Thyroid gland (tissue), 4 donors: Measurements from ENCODE around the gene PDGFB. TPM values are rescaled to one million over a fixed set of nuclear protein-coding genes. Genes with fewer than 3 reads are reported as not detected.

Experiments used
- DNase-seq, 2 donors: peaks; one replicate each; pipeline ENCODE4 v3.0.0-alpha.2; 2019
- H3K27ac ChIP-seq, 3 donors: fragments of 200-600 bp; sonication (generic); 1 replicate in 2 of 3; 2 replicates in 1 of 3; pipeline ENCODE4 v1.5.1; 2016 to 2019; ENCODE audit warnings: mild to moderate bottlenecking in 1 of 3, moderate library complexity in 1 of 3
- H3K27me3 ChIP-seq: fragments of 200-600 bp; sonication (generic); one replicate; pipeline ENCODE4 v1.5.1; 2019
- H3K36me3 ChIP-seq, 2 donors: fragments of 200-600 bp; sonication (generic); one replicate each; pipeline ENCODE4 v1.5.1; 2016 to 2019
- H3K4me1 ChIP-seq, 2 donors: fragments of 200-600 bp; sonication (generic); one replicate each; pipeline ENCODE4 v1.5.1; 2017 to 2019
- H3K4me3 ChIP-seq, 3 donors: fragments of 200-600 bp; sonication (generic); replicated peaks in 1 of 3; 1 replicate in 2 of 3; 2 replicates in 1 of 3; pipeline ENCODE4 v1.5.1; 2016; ENCODE audit warnings: mild to moderate bottlenecking in 1 of 3
- H3K9me3 ChIP-seq: fragments of 200-600 bp; sonication (generic); one replicate; pipeline ENCODE4 v1.5.1; 2017
- CTCF ChIP-seq, 6 experiments: fragments of 200-600 bp in 3 of 6; fragments of 450-650 bp in 3 of 6; sonication (generic) in 3 of 6; IDR thresholded peaks; one replicate each; pipeline ENCODE4 v1.5.1; 2016 to 2019; ENCODE audit warnings: antibody characterized with exemption in 6 of 6, mild to moderate bottlenecking in 2 of 6, inconsistent platforms in 1 of 6, moderate library complexity in 1 of 6
- POLR2A ChIP-seq, 2 donors: fragments of 450-650 bp; IDR thresholded peaks; one replicate each; pipeline ENCODE4 v1.6.1; 2017; ENCODE audit warnings: antibody characterized with exemption in 2 of 2, mild to moderate bottlenecking in 2 of 2, moderate library complexity in 1 of 2
- WGBS, 2 donors: methylation state at CpG; one replicate each; pipeline ENCODE4 v1.1.5; 2017; 5-methylcytosine and 5-hydroxymethylcytosine counted together
- intact Hi-C: fragments of 100-400 bp; cut with DNase I; formaldehyde crosslinking; loops from one replicate; pipeline ENCODE4 v1.15.1; 2023
- total RNA-seq, 4 donors: library from RNA; depleted of rRNA; stranded (reverse); fragments of >200 nt; gene quantifications; one replicate each; pipeline ENCODE4 v1.2.3, GENCODE V29; 2016

Gene PDGFB
- total RNA-seq, 4 donors from 2014 or later = 3.6 to 10.5 (median 3.9) TPM

DNA sequence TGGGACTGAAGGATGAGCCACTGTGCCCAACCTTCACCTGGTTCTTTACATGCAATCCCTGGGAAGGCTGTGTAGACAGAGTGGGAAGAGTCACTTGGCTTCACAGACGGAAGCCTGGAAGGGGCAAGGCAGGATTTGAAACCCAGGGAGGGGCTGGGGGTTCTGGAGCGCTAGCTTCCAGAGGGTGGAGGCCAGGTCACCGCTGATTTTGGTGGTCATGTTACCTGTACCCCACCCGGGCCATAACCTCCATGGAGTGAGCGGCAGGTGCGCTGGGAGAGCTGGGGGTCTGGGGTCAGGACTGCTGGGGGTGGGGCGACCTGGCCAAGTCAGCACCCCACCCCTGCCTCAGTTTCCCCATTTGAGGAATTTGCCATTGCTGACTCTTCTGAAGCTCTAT, 38.3 kb downstream of the PDGFB start:
- Histone ChIP-seq H3K4me1 (peaks cover 0 to 8% of the 10 kb centered on the region in 2 donors), H3K27ac (no peak overlapping the region), H3K36me3 (no peaks in the 10 kb centered on the region), H3K27me3 (no peaks in the 10 kb centered on the region), H3K9me3 (peaks cover 3% of the 10 kb centered on the region), H3K4me3 (no peak overlapping the region)
- DNase-seq = no peak
- intact Hi-C loops = no loop called here
- WGBS, 2 donors = 95 to 98% methylated on average over 2 to 6 of the region's 7 CpGs
- TF ChIP-seq CTCF (IDR thresholded peaks at IDR 0.05) (no peak), POLR2A (IDR thresholded peaks at IDR 0.05) (no peak)

GRCh38 chr22:39205344-39206021, 39.3 kb downstream of the PDGFB start:
- no peaks in the 10 kb centered on the region for H3K9me3 ChIP-seq
- DNase-seq = no peak
- H3K36me3 ChIP-seq = no peaks in the 10 kb centered on the region
- H3K27me3 ChIP-seq = no peaks in the 10 kb centered on the region
- no peak overlapping the region for H3K27ac ChIP-seq
- no peak overlapping the region for H3K4me3 ChIP-seq
- 72 to 88% methylated on average over 8 of the region's 8 CpGs for WGBS, 2 donors
- intact Hi-C loops = no loop called here
- no peak for TF ChIP-seq CTCF (IDR thresholded peaks at IDR 0.05)
- H3K4me1 ChIP-seq = peaks cover 0 to 8% of the 10 kb centered on the region in 2 donors

GRCh38 chr22:39204216-39204615, 40.6 kb downstream of the PDGFB start:
- 89 to 95% methylated on average over 4 to 8 of the region's 8 CpGs for WGBS, 2 donors
- no peak for DNase-seq
- Histone ChIP-seq H3K9me3 (no peaks in the 10 kb centered on the region), H3K36me3 (no peaks in the 10 kb centered on the region), H3K27me3 (no peaks in the 10 kb centered on the region), H3K4me1 (peaks cover 0 to 8% of the 10 kb centered on the region in 2 donors), H3K4me3 (no peak overlapping the region), H3K27ac (no peak overlapping the region)
- TF ChIP-seq CTCF (IDR thresholded peaks at IDR 0.05) = no peak
- TF ChIP-seq POLR2A (IDR thresholded peaks at IDR 0.05) = no peak
- intact Hi-C loops = no loop called here

DNA sequence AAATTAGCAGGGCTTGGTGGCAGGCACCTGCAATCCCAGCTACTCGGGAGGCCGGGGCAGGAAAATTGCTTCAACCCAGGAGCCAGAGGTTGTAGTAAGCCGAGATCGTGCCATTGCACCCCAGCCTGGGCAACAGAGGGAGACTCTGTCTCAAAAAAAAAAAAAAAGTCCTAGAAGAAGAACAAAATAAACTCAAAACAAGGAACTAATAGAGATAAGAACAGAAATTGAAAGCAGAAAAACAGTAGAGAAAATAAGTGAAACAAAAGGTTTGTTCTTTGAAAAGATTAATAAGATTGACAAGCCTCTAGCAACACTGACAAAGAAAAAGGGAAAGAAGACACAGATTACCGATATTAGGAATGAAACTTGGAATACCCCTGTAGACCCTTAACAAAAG, 47.2 kb downstream of the PDGFB start:
- TF ChIP-seq CTCF (IDR thresholded peaks at IDR 0.05) = no peak
- no peak for TF ChIP-seq POLR2A (IDR thresholded peaks at IDR 0.05)
- Histone ChIP-seq H3K9me3 (no peaks in the 10 kb centered on the region), H3K27me3 (no peaks in the 10 kb centered on the region), H3K4me3 (no peak overlapping the region), H3K27ac (no peak overlapping the region), H3K4me1 (peaks cover 0 to 1% of the 10 kb centered on the region in 2 donors), H3K36me3 (no peaks in the 10 kb centered on the region)
- DNase-seq = no peak
- intact Hi-C loops = no loop called here
- WGBS, 2 donors = 86 to 89% methylated on average over 5 of the region's 5 CpGs

DNA sequence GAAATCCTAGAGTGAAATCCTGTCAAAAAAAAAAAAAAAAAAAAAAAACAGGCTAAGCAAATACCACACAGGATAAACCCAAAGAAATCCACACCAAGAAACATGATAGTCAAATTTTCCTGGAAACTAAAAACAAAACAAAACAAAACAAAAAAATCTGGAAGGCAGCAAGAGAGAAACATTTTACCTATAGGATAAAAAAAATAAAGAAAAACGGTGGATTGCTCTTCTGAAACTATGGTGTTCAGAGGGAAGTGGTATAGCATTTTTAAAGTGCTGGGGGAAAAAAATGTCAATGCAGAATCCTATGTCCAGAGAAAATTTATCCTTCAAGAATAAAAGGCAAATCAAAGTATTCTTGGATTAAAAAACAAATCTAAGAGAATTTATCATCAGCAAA, 50.7 kb downstream of the PDGFB start:
- 0 to 53% methylated on average over 1 of the region's 1 CpG for WGBS, 2 donors
- TF ChIP-seq POLR2A (IDR thresholded peaks at IDR 0.05) = no peak
- no peak for TF ChIP-seq CTCF (IDR thresholded peaks at IDR 0.05)
- Histone ChIP-seq H3K9me3 (no peaks in the 10 kb centered on the region), H3K4me1 (peaks cover 0 to 4% of the 10 kb centered on the region in 2 donors), H3K4me3 (no peak overlapping the region), H3K36me3 (no peaks in the 10 kb centered on the region), H3K27ac (no peak overlapping the region), H3K27me3 (no peaks in the 10 kb centered on the region)
- DNase-seq = no peak
- intact Hi-C loops = no loop called here
